ENCODE measurements around the gene CACNA1C.

The CACNA1C gene

GRCh38 chr12:2643576-2644135 is 590.9 kb downstream of the CACNA1C start:
- no peaks in the 10 kb centered on the region for H3K36me3 ChIP-seq
- no peaks in the 10 kb centered on the region for H3K9me3 ChIP-seq (replicated peaks in 1 of 11)
- H3K4me3 ChIP-seq, result no peak overlapping the region
- TF ChIP-seq Cebpa-rat (IDR thresholded peaks at IDR 0.05), result no peak
- H3K27ac ChIP-seq, result no peak overlapping the region
- peaks cover 0 to 10% (median 0%) of the 10 kb centered on the region in 11 experiments; a peak in 4 of 22 replicates for H3K27me3 ChIP-seq
- peak overlapping the region in 8 of 11 experiments; percentile 67 to 79 (median 74); a peak in 14 of 22 replicates for H3K4me2 ChIP-seq
- no peaks in the 10 kb centered on the region for H4K20me1 ChIP-seq
- no peak overlapping the region for H3K9ac ChIP-seq
- H3K4me1 ChIP-seq, result peaks cover 44 to 61% (median 47%) of the 10 kb centered on the region in 10 experiments

- H4K20me1 ChIP-seq, result no peaks in the 10 kb centered on the region
- no peak overlapping the region for H3K4me3 ChIP-seq
- peaks cover 39 to 61% (median 46%) of the 10 kb centered on the region in 10 experiments for H3K4me1 ChIP-seq
- H3K9me3 ChIP-seq (replicated peaks in 1 of 11), result no peaks in the 10 kb centered on the region
- peak overlapping the region; percentile 38 to 79 (median 73) for H3K4me2 ChIP-seq
- H3K27ac ChIP-seq, result no peak overlapping the region
- H3K36me3 ChIP-seq, result no peaks in the 10 kb centered on the region
- H3K9ac ChIP-seq, result 0 out of 22 replicates have a peak overlapping the region, but pooled peaks of 1 of the 11 experiments have one; percentile 22
- peaks cover 0 to 10% (median 0%) of the 10 kb centered on the region in 11 experiments; a peak in 4 of 22 replicates for H3K27me3 ChIP-seq
- TF ChIP-seq Cebpa-rat (IDR thresholded peaks at IDR 0.05), result no peak
These were observed 592.1 kb downstream of the CACNA1C start for GRCh38 chr12:2644683-2645405.

GRCh38 chr12:2645460-2645859 is 592.7 kb downstream of the CACNA1C start:
- no peak for TF ChIP-seq Cebpa-rat (IDR thresholded peaks at IDR 0.05)
- H4K20me1 ChIP-seq, result no peaks in the 10 kb centered on the region
- H3K9ac ChIP-seq, result no peak overlapping the region
- peak overlapping the region; percentile 38 to 79 (median 73) for H3K4me2 ChIP-seq
- H3K4me3 ChIP-seq, result no peak overlapping the region
- H3K9me3 ChIP-seq (replicated peaks in 1 of 11), result no peaks in the 10 kb centered on the region
- H3K4me1 ChIP-seq, result peaks cover 33 to 61% (median 47%) of the 10 kb centered on the region in 10 experiments
- H3K27me3 ChIP-seq, result peaks cover 0 to 10% (median 0%) of the 10 kb centered on the region in 11 experiments; a peak in 4 of 22 replicates
- H3K36me3 ChIP-seq, result no peaks in the 10 kb centered on the region
- no peak overlapping the region for H3K27ac ChIP-seq

DNA sequence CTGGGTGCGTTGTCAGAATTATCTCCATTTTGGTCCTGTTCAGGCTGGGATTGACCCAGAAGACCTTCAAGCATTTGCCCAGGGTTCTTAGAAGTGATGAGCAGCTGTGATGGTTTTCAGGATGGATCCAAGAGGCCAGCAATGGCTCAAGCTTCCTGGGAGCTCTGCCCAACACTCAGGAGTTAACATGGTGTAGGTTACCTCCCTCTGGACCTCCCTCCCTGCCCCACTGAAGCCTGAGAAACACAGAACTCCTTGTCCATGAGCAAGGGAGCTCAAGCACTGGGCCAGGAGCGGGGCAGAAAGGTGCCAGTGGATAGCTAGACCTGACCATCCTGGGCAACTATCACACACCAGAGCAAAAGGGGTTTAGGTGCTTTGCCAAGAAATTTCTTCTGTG is 593.6 kb downstream of the CACNA1C start:
- no peak overlapping the region for H3K9ac ChIP-seq
- H3K4me2 ChIP-seq, result peak overlapping the region in 7 of 11 experiments; percentile 23 to 79 (median 73); a peak in 9 of 22 replicates
- H3K27ac ChIP-seq, result no peak overlapping the region
- peaks cover 0 to 2% (median 0%) of the 10 kb centered on the region in 11 experiments; a peak in 1 of 22 replicates for H4K20me1 ChIP-seq
- H3K36me3 ChIP-seq, result no peaks in the 10 kb centered on the region
- no peak overlapping the region for H3K4me3 ChIP-seq
- TF ChIP-seq Cebpa-rat (IDR thresholded peaks at IDR 0.05), result no peak
- peaks cover 24 to 61% (median 44%) of the 10 kb centered on the region in 10 experiments for H3K4me1 ChIP-seq
- H3K9me3 ChIP-seq (replicated peaks in 1 of 11), result no peaks in the 10 kb centered on the region
- peaks cover 0 to 10% (median 0%) of the 10 kb centered on the region in 11 experiments; a peak in 4 of 22 replicates for H3K27me3 ChIP-seq

- Histone ChIP-seq H3K4me2 (no peak overlapping the region), H3K9me3 (replicated peaks in 1 of 11) (no peaks in the 10 kb centered on the region), H4K20me1 (peaks cover 0 to 6% (median 0%) of the 10 kb centered on the region in 11 experiments; a peak in 1 of 22 replicates), H3K4me3 (no peak overlapping the region), H3K36me3 (no peaks in the 10 kb centered on the region), H3K27me3 (peaks cover 0 to 10% (median 0%) of the 10 kb centered on the region in 11 experiments; a peak in 4 of 22 replicates), H3K4me1 (peaks cover 16 to 57% (median 43%) of the 10 kb centered on the region in 10 experiments), H3K9ac (no peak overlapping the region), H3K27ac (no peak overlapping the region)
- no peak for TF ChIP-seq Cebpa-rat (IDR thresholded peaks at IDR 0.05)
These were observed 594.4 kb downstream of the CACNA1C start for GRCh38 chr12:2647186-2647585.

DNA sequence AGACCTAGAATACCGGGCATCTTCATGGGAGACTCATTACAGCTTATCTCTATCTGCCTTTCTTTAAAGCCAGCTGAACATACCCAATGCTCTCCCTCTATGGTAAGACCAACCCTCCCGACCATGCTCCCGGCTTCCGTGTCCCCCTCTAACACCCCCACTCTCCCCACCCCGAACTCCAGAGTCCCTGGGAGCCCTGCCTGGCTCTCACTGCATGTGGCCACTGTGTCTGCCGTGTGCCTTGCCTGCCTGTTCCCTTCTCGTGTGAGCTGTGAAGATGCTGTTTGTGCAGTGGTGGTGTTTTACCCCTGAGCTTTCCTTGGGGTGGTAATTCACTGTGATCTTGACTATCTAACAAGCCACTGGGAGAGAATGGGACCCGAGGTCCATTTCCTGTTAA is 595.6 kb downstream of the CACNA1C start:
- H3K4me3 ChIP-seq, result no peak overlapping the region
- TF ChIP-seq Cebpa-rat (IDR thresholded peaks at IDR 0.05), result no peak
- H4K20me1 ChIP-seq, result peaks cover 0 to 12% (median 0%) of the 10 kb centered on the region in 11 experiments; a peak in 1 of 22 replicates
- no peak overlapping the region for H3K9ac ChIP-seq
- no peak overlapping the region for H3K27ac ChIP-seq
- H3K4me1 ChIP-seq, result peaks cover 13 to 54% (median 43%) of the 10 kb centered on the region in 10 experiments
- no peaks in the 10 kb centered on the region for H3K36me3 ChIP-seq
- H3K9me3 ChIP-seq (replicated peaks in 1 of 11), result no peaks in the 10 kb centered on the region
- peaks cover 0 to 10% (median 0%) of the 10 kb centered on the region in 11 experiments; a peak in 4 of 22 replicates for H3K27me3 ChIP-seq
- H3K4me2 ChIP-seq, result no peak overlapping the region

DNA sequence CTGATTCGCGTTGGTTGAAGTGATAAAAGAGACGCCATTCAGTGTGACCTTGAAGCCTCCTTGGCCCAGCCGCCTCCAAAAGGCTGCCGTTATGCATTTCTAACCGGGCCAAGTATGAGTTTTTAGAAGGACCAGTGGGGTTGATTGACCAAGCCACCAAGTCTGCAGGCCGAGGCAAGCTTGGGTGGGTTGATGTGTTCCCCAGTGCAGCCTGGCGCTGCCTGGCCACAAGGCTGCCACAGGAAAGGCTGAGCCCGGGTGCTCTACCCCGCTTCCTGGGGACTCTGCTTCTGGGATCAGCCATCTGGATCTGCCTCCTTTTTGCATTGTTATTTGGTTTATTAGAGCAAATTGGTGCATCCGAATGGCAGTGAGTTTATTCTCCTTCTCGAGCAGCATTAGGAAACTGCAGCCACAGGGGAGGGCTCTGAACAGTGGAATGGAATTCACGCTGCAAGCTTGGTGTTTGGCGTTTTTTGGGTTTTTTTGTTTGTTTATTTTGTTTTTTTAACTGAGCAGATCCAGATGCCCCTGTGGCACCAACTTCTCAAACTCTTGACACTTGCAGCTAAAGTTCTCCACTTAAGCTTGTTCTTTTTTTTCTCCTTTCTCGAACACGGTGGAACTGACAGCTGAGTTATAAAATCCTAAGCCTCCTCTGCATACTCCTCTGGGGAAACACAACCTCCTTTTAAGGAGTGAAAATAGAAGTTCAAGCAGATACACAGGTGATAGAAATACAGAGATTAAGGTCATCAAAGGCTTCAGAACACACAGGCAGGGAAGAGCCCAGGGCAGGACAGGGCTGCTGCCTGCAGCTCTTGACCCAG is 596.6 kb downstream of the CACNA1C start:
- H3K4me2 ChIP-seq, result peak overlapping the region in 9 of 11 experiments; percentile 40 to 71 (median 64); a peak in 18 of 22 replicates
- peaks cover 0 to 10% (median 0%) of the 10 kb centered on the region in 11 experiments; a peak in 4 of 22 replicates for H3K27me3 ChIP-seq
- no peak for TF ChIP-seq Cebpa-rat (IDR thresholded peaks at IDR 0.05)
- peaks cover 0 to 12% (median 0%) of the 10 kb centered on the region in 11 experiments; a peak in 1 of 22 replicates for H4K20me1 ChIP-seq
- H3K4me1 ChIP-seq, result peaks cover 13 to 45% (median 37%) of the 10 kb centered on the region in 10 experiments
- no peak overlapping the region for H3K27ac ChIP-seq
- no peak overlapping the region for H3K9ac ChIP-seq
- H3K9me3 ChIP-seq (replicated peaks in 1 of 11), result no peaks in the 10 kb centered on the region
- H3K4me3 ChIP-seq, result no peak overlapping the region
- H3K36me3 ChIP-seq, result no peaks in the 10 kb centered on the region

DNA sequence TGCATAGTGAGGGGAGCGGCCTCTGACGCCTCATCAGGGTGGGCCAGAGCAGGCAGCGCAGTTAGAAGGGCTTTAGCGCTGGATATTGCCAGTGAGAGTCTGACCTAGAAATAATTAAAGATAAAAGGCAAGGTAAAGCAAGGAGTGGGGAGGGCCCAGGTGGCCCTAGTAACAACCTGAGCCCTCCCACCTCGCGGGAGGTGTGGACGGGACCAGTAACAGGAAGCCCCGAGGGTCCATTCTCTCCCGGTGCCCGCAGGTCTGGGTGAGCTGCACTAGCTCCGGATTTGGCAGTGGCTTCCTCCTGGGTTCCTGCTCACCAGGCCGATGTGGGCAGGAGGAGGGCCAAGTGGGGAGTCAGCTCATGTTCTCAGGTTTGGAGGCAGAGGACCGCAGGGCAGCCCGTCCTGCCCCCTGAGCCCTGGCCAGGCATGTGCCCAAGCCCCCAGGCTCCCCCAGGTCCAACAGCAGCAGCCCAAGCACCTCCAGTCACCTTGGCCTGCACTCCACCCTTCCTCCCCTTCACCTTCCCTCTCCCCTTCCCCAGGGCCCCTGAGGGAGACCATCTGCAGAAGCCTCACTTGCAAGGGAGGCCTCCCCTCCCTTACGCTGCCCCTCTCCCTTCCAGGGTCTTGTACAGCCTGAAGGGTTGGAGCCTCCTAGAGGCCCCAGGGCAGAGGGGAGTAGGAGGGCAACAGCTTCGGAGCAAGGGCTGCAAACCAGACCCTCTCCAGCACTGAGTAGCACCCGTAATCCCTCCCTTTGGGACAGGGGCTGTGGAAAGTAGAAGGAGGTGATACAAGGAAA is 597.7 kb downstream of the CACNA1C start:
- Histone ChIP-seq H3K9me3 (replicated peaks in 1 of 11) (no peaks in the 10 kb centered on the region), H3K4me1 (peaks cover 3 to 35% (median 26%) of the 10 kb centered on the region in 10 experiments), H3K27me3 (peaks cover 0 to 5% (median 0%) of the 10 kb centered on the region in 11 experiments; a peak in 3 of 22 replicates), H4K20me1 (peaks cover 0 to 12% (median 0%) of the 10 kb centered on the region in 11 experiments; a peak in 1 of 22 replicates), H3K9ac (no peak overlapping the region), H3K36me3 (no peaks in the 10 kb centered on the region), H3K27ac (no peak overlapping the region), H3K4me2 (peak overlapping the region in 9 of 11 experiments; percentile 29 to 71 (median 48); a peak in 12 of 22 replicates), H3K4me3 (no peak overlapping the region)
- TF ChIP-seq Cebpa-rat (IDR thresholded peaks at IDR 0.05), result no peak
